ENCODE measurements around the gene MEF2C. TPM values are rescaled to one million over a fixed set of nuclear protein-coding genes. Genes with fewer than 3 reads are reported as not detected.
"Not testable (repeated sequence)": the region's sequence is repeated elsewhere in the genome, so short reads cannot be mapped to it uniquely, and the experiment has no call there.

MEF2C gene
- 30.0 TPM for total RNA-seq

DNA sequence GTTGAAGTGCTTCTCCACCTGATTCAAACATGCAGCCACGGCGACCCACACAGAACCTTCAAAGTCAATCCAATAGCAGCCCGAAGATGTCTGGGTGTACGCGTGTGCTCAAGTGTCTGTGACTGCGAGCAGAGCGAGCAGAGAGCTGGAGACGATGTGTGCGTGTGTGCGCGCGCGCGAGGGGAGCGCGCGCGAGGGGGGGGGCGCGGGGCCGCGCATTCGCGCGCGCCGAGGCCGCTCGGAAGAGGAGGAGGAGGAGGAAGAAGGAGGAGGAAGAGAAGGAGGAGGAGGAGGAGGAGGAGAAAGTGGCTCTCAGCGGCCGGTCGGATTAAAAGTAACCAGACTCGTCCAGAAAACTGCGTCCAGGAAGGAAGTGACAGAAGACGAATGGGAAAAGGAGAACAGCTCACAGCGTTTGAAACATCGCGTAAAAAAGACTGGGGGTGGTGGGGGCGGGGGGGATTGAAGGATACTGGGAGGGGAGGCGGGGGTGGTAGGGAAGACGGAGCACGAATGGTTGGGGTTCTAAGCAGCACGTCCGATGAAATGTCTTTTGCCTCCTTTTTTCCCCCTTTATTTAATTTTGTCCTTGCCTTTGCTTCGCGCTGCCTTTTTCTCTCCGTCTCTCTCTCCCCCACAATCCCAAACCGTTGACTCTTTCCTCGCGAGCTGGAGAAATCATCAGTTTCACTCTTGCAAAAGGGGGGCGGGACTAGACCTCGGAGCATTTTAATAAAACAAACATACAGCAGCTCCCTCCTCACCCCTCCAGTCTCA is at the start of gene MEF2C:
MEF2C (minus strand) TSS at position 126 of the 777 bp plus-strand sequence. CDS start 59,396 bp downstream, outside the sequence.
- Histone ChIP-seq H3K4me1 (ENCODE audit: insufficient read depth, low read length) (peaks cover 14% of the 10 kb centered on the region), H3K9me3 (ENCODE audit: low read depth, low read length) (no peaks in the 10 kb centered on the region), H3K27me3 (ENCODE audit: insufficient read depth, low read length) (no peaks in the 10 kb centered on the region), H3K4me3 (ENCODE audit: low read length) (peak within 1 kb of the TSS; percentile 77)

DNA sequence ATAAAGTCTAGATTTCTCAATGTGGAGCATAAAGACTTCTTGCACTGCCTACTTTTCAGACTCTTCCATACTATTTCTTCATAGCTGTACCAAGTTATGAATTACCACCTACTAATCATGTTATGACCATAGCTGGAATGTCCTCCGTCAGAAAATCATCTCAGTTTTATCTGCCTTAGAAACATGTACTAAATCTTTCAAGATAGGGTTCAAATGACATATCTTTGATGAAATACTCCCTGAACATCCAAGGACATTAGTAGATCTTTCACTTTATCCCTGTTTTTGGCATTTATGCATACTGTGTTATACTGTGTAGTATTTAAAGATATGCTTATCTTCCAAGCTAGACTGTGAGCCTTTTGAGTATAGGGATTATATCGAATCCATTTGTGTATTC is 49.6 kb upstream of the MEF2C start:
- no peaks in the 10 kb centered on the region for H3K4me1 ChIP-seq (ENCODE audit: insufficient read depth, low read length)
- H3K27me3 ChIP-seq (ENCODE audit: insufficient read depth, low read length) = no peaks in the 10 kb centered on the region
- no peak overlapping the region for H3K4me3 ChIP-seq (ENCODE audit: low read length)
- H3K9me3 ChIP-seq (ENCODE audit: low read depth, low read length) = no peaks in the 10 kb centered on the region

DNA sequence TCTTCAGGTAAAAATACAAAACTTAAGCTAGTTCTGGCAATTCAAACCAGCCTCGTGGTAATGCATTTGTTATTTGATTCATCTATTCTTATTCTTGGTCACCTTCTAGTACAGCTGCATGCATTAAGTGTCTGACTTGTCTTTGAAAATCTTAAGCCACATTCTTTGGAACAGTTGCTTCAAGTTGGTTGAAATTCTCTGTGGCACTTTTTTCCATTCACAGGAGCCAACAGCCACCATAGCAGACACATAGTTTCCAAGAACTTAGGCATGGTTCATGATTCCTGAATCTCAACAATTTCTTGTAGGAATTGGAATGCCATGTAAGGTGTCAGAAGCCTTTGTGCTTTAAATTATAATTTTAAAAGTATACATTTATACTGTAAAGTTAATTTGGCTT is 47.4 kb upstream of the MEF2C start:
- Histone ChIP-seq H3K9me3 (ENCODE audit: low read depth, low read length) (no peaks in the 10 kb centered on the region), H3K27me3 (ENCODE audit: insufficient read depth, low read length) (no peaks in the 10 kb centered on the region), H3K4me3 (ENCODE audit: low read length) (no peak overlapping the region), H3K4me1 (ENCODE audit: insufficient read depth, low read length) (no peaks in the 10 kb centered on the region)

DNA sequence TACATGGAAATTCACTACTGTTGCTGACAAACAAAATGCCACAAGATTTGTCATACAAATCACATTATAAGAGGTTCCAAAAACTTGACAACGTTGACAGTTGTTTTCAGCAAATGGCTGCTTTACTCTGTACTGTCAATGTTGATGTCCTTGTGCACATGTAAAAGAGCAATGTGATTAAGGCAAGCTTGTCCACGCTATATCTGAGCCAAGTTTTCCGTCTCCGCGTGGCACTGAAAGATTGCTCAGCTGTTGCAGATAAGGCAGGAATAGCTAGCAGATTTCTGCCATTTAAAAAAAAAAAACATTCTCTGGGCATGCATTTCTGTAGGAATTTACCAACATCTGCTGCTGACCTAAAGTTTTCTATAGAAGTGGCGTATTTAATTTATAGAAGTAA is 46.4 kb upstream of the MEF2C start:
- H3K27me3 ChIP-seq (ENCODE audit: insufficient read depth, low read length) = no peaks in the 10 kb centered on the region
- no peak overlapping the region for H3K4me3 ChIP-seq (ENCODE audit: low read length)
- no peaks in the 10 kb centered on the region for H3K4me1 ChIP-seq (ENCODE audit: insufficient read depth, low read length)
- H3K9me3 ChIP-seq (ENCODE audit: low read depth, low read length) = no peaks in the 10 kb centered on the region

DNA sequence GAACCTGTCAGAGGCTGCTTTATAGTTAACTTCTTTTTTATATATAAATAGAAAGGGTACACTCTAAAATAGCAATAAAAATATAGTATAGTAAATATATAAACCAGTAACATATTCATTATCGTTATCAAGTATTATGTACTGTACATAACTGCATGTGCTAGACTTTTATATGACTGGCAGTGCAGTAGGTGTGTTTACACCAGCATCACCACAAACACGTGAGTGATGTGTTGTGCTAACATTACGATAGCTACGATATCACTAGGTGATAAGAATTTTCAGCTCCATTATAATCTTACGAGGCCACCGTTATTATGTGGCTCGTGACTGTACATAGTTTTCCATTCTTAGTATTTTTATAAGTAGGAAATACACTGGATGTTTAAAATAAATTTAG is 43.8 kb upstream of the MEF2C start:
- Histone ChIP-seq H3K4me3 (ENCODE audit: low read length) (no peak overlapping the region), H3K4me1 (ENCODE audit: insufficient read depth, low read length) (no peaks in the 10 kb centered on the region), H3K9me3 (ENCODE audit: low read depth, low read length) (no peaks in the 10 kb centered on the region), H3K27me3 (ENCODE audit: insufficient read depth, low read length) (no peaks in the 10 kb centered on the region)

DNA sequence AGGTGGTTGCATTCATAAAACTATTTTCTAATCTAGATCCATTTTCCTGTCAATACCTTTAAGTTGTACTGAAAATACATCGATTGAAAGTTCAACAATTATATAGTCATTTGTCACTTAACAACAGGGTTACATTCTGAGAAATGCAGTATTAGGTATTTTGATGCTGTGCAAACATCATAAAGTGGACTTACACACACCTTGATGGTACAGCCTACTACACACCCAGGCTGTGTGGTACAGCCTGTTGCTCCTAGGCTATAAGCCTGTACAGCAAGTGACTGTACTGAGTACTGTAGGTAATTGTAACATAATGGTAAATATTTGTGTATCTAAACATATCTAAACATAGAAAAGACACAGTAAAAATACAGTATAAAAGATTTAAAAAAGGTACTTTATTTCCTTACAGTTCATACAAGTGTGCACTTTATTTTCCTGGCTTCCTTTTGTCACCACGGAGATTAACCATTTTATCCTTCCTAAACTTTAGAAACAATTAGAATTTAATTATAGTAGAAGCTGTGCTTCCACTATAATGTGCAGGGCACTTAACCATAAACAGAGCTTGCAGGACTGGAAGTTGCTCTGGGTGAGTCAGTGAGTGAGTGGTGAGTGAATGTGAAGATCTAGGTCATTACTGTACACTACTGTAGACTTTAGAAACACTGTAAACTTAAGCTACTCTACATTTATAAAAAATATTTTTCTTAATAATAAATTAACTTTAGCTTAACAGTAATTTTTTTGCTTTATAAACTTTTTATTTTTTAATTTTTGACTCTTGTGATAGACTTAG is 42.9 kb upstream of the MEF2C start:
- Histone ChIP-seq H3K27me3 (ENCODE audit: insufficient read depth, low read length) (no peaks in the 10 kb centered on the region), H3K4me3 (ENCODE audit: low read length) (no peak overlapping the region), H3K9me3 (ENCODE audit: low read depth, low read length) (no peaks in the 10 kb centered on the region), H3K4me1 (ENCODE audit: insufficient read depth, low read length) (no peaks in the 10 kb centered on the region)

DNA sequence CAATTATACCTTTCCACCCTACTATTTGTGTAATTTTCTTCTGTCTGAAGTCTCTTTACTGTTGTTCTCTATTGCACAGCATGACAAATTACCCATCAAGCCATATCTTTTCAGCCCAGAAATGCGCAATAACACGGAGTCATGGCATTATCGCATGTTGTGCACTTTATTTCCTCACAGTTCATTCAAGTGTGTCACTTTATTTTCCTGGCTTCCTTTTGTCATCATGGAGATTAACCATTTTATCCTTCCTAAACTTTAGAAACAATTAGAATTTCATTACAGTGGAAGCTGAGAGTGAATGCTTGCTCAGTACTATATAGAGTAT is 41.3 kb upstream of the MEF2C start:
- no peaks in the 10 kb centered on the region for H3K27me3 ChIP-seq (ENCODE audit: insufficient read depth, low read length)
- H3K4me3 ChIP-seq (ENCODE audit: low read length) = no peak overlapping the region
- no peaks in the 10 kb centered on the region for H3K9me3 ChIP-seq (ENCODE audit: low read depth, low read length)
- no peaks in the 10 kb centered on the region for H3K4me1 ChIP-seq (ENCODE audit: insufficient read depth, low read length)

DNA sequence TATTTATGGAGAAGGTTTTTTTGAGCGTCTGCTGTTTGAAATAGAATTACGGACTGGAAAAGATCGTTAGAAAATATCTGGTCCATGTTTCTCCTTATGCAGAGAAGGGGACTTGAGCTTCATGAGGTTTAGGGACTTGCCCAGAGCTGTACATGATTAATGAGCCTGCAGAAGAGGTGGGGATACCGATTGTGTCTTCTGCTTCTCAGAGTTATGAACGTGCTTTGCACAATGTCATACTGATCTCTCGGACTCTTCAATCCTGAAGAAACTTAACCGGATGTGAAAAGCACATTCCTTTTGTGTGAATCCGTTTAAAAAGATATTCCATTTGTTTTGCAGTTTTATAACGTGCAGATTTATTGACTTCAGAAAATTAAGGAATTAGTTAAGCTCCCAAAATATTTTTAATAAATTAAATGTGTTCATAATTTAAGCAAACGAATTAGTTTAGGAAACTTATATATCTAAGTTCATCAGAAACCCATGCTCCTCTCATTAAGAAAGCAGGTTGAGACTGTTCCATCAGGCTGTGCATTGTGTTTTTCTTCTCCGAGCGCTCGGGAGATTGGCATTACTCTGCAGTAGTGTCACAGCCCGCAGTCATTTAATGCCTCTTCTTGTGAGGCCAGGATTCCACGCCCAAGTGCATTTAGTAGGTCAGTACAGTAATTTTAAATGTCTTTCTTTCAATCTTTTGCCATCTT is 40.8 kb upstream of the MEF2C start:
- Histone ChIP-seq H3K4me1 (ENCODE audit: insufficient read depth, low read length) (no peaks in the 10 kb centered on the region), H3K9me3 (ENCODE audit: low read depth, low read length) (no peaks in the 10 kb centered on the region), H3K27me3 (ENCODE audit: insufficient read depth, low read length) (no peaks in the 10 kb centered on the region), H3K4me3 (ENCODE audit: low read length) (no peak overlapping the region)

DNA sequence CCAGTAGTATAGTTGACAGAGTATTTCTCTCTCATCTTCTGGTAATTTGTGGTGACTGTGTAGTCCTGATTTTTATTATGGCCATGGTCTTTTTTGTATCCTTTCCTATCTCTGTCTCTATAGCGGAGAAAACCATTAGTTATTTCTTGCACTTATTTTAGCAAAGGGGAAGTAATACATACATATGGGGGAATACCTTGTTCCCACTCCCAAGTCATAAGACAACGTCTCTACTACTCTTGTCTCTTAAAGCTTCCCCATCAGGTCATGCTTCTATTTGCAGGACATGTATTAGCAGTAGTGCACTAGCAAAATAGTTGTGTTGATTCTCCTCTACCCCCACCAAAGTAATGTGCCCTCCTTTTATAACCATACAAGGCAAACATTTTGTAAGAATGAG is 29.8 kb upstream of the MEF2C start:
- not testable (repeated sequence) for H3K4me1 ChIP-seq (ENCODE audit: insufficient read depth, low read length)

DNA sequence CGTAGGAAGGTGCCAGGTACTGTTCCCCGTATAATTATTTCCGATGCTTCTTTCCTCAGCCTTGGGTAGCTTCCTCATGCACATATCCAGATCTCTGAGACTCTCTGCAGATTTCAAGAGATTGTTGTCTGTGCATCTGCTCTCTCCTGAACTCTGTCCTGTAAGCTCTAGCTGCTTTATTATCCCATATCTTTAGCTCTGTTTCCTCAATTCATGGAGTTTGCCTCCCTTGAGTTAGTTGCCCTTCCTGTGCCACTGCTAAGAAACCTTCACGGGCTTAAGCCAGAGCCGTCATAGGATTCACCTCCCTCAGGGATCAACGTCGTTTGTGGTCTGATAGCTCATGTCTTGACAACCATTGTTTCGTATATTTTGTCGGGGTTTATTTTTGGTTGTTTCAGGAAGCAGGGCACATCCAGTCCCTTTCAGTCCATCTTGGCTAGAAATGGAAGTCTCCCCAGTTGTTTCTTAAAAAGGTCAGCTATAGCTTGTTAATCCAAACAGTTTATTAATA is 28.1 kb upstream of the MEF2C start:
- H3K4me1 ChIP-seq (ENCODE audit: insufficient read depth, low read length); H3K9me3 ChIP-seq (ENCODE audit: low read depth, low read length); H3K4me3 ChIP-seq (ENCODE audit: low read length); H3K27me3 ChIP-seq (ENCODE audit: insufficient read depth, low read length): not testable (repeated sequence)

More for the DNA sequence above, 29.8 kb upstream of the MEF2C start:
- not testable (repeated sequence) for H3K9me3 ChIP-seq (ENCODE audit: low read depth, low read length); H3K4me3 ChIP-seq (ENCODE audit: low read length); H3K27me3 ChIP-seq (ENCODE audit: insufficient read depth, low read length)

DNA sequence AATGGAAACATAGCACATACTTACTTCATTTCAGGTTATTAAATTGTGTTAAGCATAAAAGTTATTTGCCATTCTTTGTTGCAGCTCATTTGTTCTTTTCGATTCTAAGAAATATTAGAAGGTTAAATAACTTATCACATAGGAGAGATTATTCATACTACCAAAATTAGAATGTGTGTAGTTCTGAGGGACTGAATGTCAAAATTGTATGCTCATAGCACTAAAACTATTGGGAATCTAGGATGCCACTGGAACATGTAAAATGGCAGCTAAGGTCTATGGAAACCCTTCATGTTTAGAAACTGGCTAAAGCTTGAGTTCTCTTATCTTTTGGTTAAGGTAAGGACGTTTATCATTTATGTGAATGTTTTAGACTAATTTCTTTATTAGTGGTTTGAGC is 21.5 kb upstream of the MEF2C start:
- H3K27me3 ChIP-seq (ENCODE audit: insufficient read depth, low read length); H3K4me3 ChIP-seq (ENCODE audit: low read length); H3K9me3 ChIP-seq (ENCODE audit: low read depth, low read length); H3K4me1 ChIP-seq (ENCODE audit: insufficient read depth, low read length): not testable (repeated sequence)

DNA sequence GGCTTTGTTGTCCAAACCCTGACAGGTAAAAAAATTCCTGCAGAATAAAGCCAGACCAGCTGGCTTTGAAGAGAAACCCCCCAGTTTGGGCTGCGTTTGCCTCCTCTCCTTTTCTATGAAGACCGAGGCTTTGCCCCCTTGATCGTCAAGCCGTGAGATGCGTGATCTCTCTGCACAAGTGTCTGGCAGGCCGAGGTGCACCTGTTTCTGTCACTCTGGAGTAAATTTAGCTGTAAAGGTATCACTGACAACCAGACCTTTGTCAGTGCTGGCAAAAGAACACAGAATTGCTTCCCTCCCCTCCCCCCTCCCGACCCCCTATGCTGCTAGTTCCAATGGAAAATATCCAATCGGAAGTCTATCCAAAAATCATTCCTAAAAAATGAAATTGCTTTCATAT is 21.0 kb upstream of the MEF2C start:
- not testable (repeated sequence) for H3K9me3 ChIP-seq (ENCODE audit: low read depth, low read length); H3K4me1 ChIP-seq (ENCODE audit: insufficient read depth, low read length); H3K27me3 ChIP-seq (ENCODE audit: insufficient read depth, low read length); H3K4me3 ChIP-seq (ENCODE audit: low read length)

DNA sequence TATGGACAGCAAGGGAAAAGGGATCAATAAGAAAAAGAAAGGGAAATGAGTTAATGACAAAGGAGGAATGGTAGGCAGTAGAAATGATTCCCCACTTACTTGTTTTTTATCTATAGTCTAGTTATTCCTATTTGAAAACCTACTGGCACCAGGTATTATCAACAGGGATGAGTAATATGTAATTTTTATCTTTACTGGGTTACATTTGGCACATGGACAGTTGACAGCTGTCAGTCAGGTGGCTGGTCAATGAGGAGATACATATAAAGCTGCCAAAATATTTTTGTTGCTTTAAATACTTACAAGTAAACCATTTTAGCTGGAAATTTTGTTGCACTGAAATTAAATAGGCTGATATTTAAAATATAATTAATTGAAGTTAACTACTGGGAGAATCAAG is 18.1 kb upstream of the MEF2C start:
- not testable (repeated sequence) for H3K4me1 ChIP-seq (ENCODE audit: insufficient read depth, low read length); H3K27me3 ChIP-seq (ENCODE audit: insufficient read depth, low read length); H3K9me3 ChIP-seq (ENCODE audit: low read depth, low read length); H3K4me3 ChIP-seq (ENCODE audit: low read length)

DNA sequence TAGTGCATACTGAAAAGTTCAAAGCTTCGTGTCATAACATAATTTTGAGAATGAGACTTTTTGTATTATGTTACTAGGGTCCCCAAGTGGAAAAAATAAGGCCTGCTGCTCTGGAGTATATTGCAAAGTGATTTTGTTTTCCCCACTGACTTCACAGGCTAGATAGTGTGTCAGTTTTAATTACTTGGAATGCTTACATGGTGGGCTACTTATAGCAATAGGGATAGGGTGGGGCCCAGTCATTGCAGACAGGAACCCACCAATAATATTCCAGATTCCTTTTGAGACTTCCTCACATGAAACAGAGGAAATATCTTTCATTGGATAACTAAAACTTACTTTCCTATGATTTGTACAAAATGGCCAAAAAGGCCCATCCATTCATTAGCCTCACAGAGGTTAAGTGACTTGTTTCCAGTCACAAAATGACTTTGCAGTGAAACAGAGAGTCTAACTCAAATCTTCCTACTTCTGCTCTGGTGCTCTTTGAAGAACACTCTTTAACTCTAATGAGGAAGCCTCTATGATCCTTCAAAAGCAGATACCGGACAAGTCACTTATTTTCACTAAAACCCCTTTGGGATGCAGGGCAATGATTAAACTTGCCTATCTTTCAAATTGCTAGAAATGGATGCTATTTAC is 16.2 kb upstream of the MEF2C start:
- no peaks in the 10 kb centered on the region for H3K27me3 ChIP-seq (ENCODE audit: insufficient read depth, low read length)
- H3K9me3 ChIP-seq (ENCODE audit: low read depth, low read length) = no peaks in the 10 kb centered on the region
- H3K4me1 ChIP-seq (ENCODE audit: insufficient read depth, low read length) = no peaks in the 10 kb centered on the region
- no peak overlapping the region for H3K4me3 ChIP-seq (ENCODE audit: low read length)

DNA sequence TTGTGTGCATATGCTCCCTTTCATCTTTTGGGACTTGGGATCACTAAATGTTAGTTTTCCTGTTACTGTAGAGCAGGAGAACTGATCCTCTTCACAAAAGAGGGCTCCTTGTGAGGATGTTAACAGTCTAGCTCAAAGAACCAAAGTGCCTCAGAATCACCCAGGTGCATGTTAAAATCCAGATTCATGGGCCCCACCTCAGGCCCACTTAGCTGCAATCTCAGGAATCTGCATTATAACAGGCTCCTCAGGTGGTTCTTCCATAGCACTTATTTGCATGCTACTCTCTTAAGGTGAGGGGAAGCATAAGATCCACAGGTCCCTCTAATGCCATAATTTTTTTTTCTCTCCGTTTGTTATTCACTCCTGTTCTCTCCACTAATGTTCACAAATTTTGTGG is 14.8 kb upstream of the MEF2C start:
- H3K27me3 ChIP-seq (ENCODE audit: insufficient read depth, low read length) = no peaks in the 10 kb centered on the region
- H3K4me1 ChIP-seq (ENCODE audit: insufficient read depth, low read length) = no peaks in the 10 kb centered on the region
- no peaks in the 10 kb centered on the region for H3K9me3 ChIP-seq (ENCODE audit: low read depth, low read length)
- H3K4me3 ChIP-seq (ENCODE audit: low read length) = no peak overlapping the region
